Stimulated activated CD4-positive, alpha-beta T cell treated with anti-CD3 and anti-CD28 coated beads, TNF-alpha, amount 100 ng/mL, for 48 hours (primary cell): ENCODE results near the gene ATP8A2.
"Not testable (repeated sequence)": the region's sequence is repeated elsewhere in the genome, so short reads cannot be mapped to it uniquely, and the experiment has no call there.

Experiments
- DNase-seq, 3 donors: peaks; one replicate each; pipeline ENCODE4 v3.0.0-alpha.2; 2020; ENCODE audit warnings: low read depth in 3 of 3

Gene ATP8A2

GRCh38 chr13:25920931-25921330 is 549.2 kb downstream of the ATP8A2 start:
- DNase-seq, result no peak

- no peak for DNase-seq
Observed at GRCh38 chr13:25922376-25922775, 550.6 kb downstream of the ATP8A2 start.

- no peak for DNase-seq
Observed at GRCh38 chr13:25923217-25924085, 551.7 kb downstream of the ATP8A2 start.

GRCh38 chr13:25927363-25927762 is 555.6 kb downstream of the ATP8A2 start:
- DNase-seq, result no peak

- DNase-seq, result no peak
Observed at GRCh38 chr13:25927932-25928331, 556.2 kb downstream of the ATP8A2 start.

- no peak for DNase-seq
Observed at GRCh38 chr13:25928941-25929505, 557.2 kb downstream of the ATP8A2 start.

GRCh38 chr13:25929816-25930215 is 558.0 kb downstream of the ATP8A2 start:
- no peak for DNase-seq

DNA sequence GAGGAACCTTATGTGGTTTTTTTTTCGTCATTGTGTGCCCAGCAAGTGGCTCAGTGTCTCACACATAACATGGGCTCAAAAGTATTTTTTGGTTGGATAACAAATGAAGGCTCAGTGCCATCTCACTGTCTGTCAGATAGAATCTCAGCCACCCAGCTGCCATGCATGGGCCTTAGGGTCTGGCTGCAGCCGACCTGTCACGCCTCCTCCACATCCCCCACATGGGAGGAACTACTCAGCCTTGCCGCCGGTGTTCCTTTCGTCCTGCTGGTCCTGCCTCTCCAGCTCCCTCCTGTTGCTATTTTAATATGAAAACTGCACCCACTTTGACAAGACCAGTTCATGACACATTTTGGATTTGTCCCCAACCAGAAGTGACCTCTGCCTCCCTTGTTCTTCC is 558.9 kb downstream of the ATP8A2 start:
- no peak for DNase-seq

- DNase-seq, result no peak
Observed at GRCh38 chr13:25932365-25932764, 560.6 kb downstream of the ATP8A2 start.

- DNase-seq, result no peak
Observed at GRCh38 chr13:25933520-25933919, 561.7 kb downstream of the ATP8A2 start.

- no peak for DNase-seq
Observed at GRCh38 chr13:25934127-25934526, 562.4 kb downstream of the ATP8A2 start.

- no peak for DNase-seq
Observed at GRCh38 chr13:25939961-25940687, 568.4 kb downstream of the ATP8A2 start.

- no peak for DNase-seq
Observed at GRCh38 chr13:25943081-25943480, 571.3 kb downstream of the ATP8A2 start.

DNA sequence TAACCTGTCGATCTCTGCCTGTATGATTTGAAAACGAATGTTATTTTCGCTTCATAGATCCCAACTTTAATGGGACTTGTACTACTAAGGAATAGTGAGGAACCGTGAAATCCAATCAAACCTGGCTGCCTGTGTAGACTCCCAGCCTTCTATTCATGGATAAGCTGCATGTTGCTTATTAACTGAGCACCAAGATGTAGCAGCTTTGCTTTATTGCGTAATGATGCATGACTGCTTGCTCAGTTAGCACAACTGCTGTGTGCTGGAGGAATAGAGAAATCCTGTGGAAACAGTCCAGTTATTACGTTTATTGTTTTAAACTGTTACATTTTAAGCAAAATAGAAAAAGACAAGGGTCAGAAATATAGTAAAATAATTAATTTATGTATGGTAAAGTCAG is 571.9 kb downstream of the ATP8A2 start:
- no peak for DNase-seq

GRCh38 chr13:25945596-25945995 is 573.8 kb downstream of the ATP8A2 start:
- no peak for DNase-seq

- no peak for DNase-seq
Observed at GRCh38 chr13:25946321-25946720, 574.5 kb downstream of the ATP8A2 start.

GRCh38 chr13:25948910-25949309 is 577.1 kb downstream of the ATP8A2 start:
- DNase-seq, result no peak

DNA sequence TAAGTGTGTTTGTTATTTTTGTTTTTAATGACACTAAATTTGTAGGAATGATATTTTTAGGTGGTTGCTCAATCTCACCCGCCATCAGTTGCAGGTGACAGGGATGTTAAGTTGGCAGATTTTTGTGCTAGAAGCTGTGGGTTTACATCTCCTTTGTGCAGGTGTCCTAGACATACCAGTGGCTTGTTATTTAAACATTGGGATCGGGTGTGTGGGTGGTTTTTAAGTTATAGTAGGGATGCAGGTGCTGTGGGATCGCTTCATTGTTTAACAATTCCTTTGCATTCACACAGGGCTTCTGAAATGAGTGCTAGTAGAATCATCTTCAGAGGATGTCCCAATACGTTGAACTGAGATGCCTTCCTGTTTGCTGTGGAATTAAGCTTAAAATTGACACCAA is 580.1 kb downstream of the ATP8A2 start:
- no peak for DNase-seq

DNA sequence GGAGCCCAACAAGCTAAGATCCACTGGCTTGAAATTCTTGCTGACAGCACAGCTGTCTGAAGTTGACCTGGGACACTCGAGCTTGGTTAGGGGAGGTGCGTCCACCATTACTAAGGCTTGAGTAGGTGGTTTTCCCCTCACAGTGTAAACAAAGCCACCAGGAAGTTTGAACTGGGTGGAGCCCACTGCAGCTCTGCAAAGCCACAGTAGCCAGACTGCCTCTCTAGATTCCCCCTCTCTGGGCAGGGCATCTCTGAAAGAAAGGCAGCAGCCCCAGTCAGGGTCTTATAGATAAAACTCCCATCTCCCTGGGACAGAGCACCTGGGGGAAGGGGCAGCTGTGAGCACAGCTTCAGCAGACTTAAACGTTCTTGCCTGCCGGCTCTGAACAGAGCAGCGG is 582.3 kb downstream of the ATP8A2 start:
- DNase-seq, result not testable (repeated sequence)

DNA sequence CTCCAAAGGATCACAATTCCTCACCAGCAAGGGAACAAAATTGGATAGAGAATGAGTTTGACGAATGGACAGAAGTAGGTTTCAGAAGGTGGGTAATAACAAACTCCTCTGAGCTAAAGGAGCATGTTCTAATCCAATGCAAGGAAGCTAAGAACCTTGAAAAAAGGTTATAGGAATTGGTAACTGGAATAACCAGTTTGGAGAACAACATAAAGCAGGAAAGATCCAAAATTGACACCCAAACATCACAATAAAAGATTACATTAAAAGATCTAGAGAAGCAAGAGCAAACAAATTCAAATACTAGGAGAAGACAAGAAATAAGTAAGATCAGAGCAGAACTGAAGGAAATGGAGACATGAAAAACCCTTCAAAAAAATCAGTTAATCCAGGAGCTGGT is 583.2 kb downstream of the ATP8A2 start:
- not testable (repeated sequence) for DNase-seq

- no peak for DNase-seq
Observed at GRCh38 chr13:25958986-25959385, 587.2 kb downstream of the ATP8A2 start.

GRCh38 chr13:25961294-25961693 is 589.5 kb downstream of the ATP8A2 start:
- no peak for DNase-seq

- DNase-seq, result no peak
Observed at GRCh38 chr13:25963674-25964073, 591.9 kb downstream of the ATP8A2 start.
